GM19468 (cell line): ENCODE data around the gene POMT2.
"Not testable (repeated sequence)": the region's sequence is repeated elsewhere in the genome, so short reads cannot be mapped to it uniquely, and the experiment has no call there.

Experiments
- ATAC-seq: cut with Tn5 transposase; IDR thresholded peaks from one replicate; pipeline ENCODE4 v1.9.1; 2021; ENCODE audit warnings: mild to moderate bottlenecking, moderate library complexity, moderate number of reproducible peaks; ENCODE audit not compliant: unreplicated experiment; ENCODE audit errors: extremely low read depth

POMT2 gene

DNA sequence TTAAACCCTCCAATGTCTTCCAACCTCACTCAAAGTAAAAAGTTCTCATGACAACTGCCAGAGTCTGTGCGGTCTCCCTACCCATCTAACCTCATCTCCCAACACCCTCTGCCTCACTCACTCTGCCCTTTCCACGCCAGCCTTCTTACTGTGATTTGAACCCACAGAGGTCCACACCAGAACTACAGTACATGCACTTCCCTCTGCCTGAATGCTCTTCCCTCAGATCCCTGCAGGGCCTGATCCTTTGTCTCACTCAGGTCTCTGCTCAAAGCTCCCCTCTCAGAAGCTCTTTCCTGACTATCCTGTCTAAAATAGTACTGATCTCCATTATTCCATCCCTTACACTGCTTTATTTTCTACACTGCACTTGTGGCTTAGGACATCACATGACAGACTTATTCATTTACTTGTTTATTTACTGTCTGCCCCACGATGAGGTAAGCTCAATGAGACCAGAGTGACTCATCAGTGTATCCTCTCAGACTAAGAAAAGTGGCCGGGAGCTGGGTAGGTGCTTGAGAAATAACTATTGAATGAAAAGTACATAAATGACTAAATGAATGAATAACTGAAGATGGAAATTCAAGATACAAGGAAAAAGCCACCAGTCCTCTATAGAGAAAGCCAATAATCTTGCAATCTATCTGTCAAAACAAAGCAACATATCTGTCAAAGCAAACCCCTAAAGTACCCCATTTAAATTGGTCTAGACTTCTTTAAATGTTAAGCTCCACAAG lies 17.1 kb downstream of the POMT2 start:
- no peak for ATAC-seq

DNA sequence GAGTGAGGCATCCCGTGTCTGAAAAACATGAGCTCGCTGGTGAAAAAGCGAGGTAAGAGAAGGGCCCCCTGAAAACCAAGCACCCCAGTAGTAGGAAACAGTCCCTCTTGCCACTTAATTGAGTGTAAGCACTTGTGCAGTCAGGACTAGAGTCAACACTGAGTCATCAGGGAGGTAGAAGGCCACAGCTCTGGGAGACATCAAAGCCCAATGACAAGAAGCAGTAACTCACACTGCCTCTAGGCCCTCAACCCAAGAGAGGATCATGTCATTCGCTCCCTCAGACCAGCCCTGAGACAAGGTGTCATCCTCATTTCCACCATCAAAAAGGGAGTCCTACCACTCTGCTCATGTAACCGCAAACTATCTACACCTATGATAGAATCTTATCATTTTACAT lies 17.8 kb downstream of the POMT2 start:
- no peak for ATAC-seq

- ATAC-seq: no peak
Measured at GRCh38 chr14:77301103-77301502, 19.6 kb downstream of the POMT2 start.

DNA sequence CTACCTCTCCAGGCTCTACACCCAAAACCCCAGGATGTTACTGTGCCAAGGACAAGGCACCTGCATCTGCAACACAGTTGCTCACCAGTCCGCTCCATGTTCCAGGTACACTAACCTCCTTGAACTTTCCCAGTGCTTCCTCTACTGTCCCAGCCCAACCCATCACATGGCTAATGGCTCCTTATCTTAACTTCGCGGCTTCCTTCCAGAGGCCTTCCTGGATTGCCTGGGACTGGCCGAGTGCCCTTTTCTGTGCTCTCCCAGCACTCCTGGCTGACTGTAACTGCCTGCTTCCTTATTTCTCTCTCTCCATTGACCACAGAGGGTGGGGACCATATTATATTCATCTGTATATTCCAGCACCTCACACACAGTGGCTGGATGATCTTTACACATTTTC lies 20.9 kb downstream of the POMT2 start:
- ATAC-seq: no peak

- no peak for ATAC-seq
Measured at GRCh38 chr14:77296906-77297305, 23.8 kb downstream of the POMT2 start.

GRCh38 chr14:77296155-77296554 lies 24.5 kb downstream of the POMT2 start:
- ATAC-seq: no peak

DNA sequence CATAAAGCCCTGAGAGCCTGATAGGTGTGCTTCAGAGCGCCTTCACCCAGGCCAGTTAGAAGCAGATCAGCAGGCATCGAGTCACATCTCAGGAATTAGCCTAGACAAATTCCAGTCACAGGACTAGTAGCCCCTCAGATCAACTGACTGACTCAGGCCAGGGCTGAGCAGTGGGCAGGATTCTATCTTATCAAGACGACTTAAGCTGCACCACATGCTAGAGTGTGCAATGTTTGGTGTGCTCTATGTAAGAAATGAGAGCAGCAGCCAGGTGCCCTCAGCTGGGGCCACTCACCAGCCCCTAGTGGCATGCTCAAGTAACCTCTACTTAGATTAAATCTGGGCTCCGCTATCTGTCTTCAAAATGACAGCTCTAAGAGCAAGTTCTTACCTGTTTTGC lies 30.0 kb downstream of the POMT2 start:
- ATAC-seq: no peak

DNA sequence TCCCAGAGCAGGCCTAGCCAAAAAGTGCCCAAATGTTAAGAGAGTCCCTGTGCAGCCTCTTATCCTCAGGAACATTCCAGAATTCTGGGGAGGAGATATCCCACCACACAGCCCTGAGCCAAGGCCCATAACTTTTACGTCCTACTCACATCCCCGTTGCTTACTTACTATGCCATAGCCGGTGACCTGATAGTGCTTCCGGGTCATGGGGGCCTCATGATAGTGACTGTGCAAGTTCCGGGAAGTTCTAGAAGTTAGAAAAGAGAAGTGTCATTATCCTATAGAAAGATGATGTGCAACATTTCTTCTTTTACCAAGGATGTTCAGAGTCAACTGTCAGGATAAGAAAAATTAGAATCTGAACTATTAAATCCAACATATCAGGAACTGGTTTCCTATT lies 34.1 kb downstream of the POMT2 start:
- no peak for ATAC-seq

GRCh38 chr14:77284466-77284865 lies 36.2 kb downstream of the POMT2 start:
- no peak for ATAC-seq

DNA sequence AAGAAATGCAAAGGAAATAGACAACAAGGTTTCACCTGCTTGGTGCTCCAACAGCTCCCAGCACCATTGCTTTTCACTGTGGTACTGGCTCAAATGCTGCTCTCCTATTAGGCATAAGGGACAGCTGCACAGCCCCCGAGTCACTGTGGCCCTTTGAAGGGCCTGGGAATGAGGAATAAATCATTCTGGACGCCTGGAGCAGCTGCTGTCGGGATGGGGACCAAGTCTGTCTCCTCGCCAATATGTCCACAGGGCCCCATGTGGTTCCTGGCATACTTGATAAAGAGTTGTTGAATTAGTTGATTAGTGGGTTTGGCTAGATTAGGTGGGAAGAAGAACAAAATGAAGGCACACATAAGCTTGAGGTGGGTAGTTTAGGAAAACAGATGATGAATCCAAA lies 36.6 kb downstream of the POMT2 start:
- ATAC-seq: no peak

GRCh38 chr14:77281852-77282410 lies 38.8 kb downstream of the POMT2 start:
- no peak for ATAC-seq

DNA sequence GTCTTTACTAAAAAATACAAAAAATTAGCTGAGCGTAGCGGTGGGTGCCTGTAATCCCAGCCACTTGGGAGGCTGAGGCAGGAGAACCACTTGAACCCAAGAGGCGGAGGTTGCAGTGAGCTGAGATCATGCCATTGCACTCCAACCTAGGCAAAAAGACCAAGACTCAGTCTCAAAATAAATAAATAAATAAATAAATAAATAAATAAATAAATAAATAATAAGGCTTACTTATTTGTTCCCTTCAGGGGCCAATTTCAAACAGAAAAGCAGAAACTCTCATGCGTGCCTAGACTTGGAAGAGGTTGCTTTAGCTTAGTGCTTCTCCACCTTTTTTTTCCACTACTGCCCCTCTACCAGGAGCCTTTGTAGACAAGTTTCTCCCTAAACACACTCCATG lies 39.8 kb downstream of the POMT2 start:
- not testable (repeated sequence) for ATAC-seq

- no peak for ATAC-seq
Measured at GRCh38 chr14:77279719-77280118, 41.0 kb downstream of the POMT2 start.

DNA sequence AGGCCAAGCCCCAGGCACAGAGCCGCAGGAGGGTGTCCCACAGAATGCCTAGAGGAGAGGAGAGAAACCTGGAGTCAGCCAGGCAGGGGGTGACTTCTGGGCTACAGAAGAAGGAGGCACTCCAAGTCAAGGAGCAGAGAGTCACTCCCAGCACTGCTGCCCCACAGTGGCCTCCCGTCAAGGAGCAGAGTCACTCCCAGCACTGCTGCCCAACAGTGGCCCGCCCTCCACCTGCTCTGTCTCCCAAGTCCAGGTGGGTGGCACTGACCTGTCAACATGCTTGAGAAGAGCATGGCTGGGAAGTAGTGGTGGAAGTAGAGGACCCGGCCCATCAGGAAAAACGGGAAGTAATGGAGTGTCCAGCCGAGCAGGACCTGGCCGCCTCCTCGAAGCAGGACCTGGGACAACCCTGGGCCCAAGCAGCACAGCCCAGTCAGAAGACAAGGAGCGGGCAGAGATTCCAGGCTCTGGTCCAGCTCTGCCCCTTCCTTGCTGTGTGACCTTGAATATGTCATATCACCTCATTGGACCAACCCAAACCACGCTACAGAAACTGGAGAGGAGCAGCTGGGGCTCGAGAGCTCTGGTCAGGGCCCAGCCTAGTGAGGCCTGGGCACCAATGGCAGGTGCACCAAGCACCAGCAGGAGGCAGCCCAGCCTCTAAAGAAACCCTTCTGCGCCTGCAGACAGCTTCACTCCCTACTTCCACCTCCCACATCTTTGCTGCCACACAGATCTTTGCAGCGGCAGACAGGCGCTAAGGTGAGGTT lies 42.0 kb downstream of the POMT2 start:
- no peak for ATAC-seq

DNA sequence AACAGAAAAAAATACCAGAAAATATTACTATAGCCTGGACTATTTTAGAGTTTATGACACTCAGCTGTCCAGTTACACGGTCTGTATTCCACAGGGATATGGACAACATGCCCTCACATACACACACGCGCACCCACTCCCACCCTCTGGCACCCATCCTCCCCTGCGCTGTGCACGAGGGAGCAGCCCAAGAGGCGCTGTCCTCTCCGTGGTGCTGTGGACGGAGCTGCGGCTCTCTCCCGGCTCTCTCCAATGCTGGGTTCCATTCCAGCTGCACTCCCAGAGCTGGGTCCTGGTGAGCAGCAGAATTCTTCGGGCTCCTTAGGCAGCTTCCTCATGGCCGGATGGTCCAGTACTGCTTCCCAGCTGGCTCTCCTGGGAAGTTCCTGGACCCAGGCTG lies 43.7 kb downstream of the POMT2 start:
- no peak for ATAC-seq

DNA sequence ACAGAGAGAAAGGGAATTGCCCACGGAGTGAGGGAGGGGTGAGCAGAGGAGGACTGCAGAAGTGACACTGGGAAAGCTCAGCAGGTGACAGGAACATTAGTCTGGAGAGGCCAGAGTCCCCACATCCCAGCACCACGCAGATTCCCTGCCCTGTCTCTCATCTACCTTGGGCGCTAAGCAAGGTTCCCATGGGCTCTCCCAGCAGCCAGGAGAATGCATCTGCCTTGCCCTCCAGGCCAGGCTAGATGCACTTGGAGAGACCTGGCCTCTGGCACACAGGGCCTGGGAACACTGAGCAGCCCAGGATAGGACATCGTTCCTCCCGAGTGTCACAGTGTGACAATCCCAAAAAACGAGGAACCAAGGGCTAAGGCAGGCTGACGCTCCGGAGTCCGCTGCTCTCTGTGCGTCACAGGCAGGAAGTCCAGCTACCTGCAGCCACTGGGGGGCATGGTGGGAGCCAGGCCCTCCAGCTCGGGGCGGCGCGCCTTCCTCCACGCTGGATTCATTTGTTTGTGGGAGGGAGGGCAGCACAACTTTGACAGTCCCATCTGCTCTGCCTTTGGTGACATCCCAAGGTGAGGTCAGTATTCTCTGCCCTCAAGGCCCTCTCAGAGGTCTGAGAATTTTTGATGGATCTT lies 44.3 kb downstream of the POMT2 start:
- ATAC-seq: no peak

- no peak for ATAC-seq
Measured at GRCh38 chr14:77275601-77276017, 45.1 kb downstream of the POMT2 start.

- no peak for ATAC-seq
Measured at GRCh38 chr14:77275041-77275580, 45.6 kb downstream of the POMT2 start.

DNA sequence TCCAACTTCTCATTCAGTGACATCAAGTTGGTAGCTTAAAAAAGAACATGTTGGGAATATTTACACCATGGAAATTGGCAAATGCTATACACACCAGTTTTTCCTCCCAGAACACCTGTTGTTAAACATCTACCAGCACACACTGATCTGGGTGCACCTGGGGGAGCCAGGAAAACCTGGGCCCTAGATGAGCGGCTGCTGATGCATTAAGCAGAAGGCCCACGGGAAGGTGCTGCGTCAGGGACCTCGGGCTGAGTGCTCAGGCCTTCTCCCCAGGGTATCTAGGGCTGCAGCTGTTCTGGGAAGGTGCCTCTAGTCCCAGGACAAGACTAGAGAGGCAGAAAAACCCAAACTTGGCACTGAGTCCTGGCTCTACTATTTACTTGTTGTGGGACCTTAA lies 46.9 kb downstream of the POMT2 start:
- ATAC-seq: no peak

GRCh38 chr14:77272261-77272660 lies 48.4 kb downstream of the POMT2 start:
- ATAC-seq: no peak
